DMS153 treated with DMSO at 0.1 percent for 48 hours (cell line): ENCODE data around the gene NENF.
"Not testable (repeated sequence)": the region's sequence is repeated elsewhere in the genome, so short reads cannot be mapped to it uniquely, and the experiment has no call there.

Experiments
- DNase-seq: peaks from one replicate; lab custom pipeline; 2025; ENCODE audit not compliant: unreplicated experiment; lab: John Stamatoyannopoulos, UW

Gene NENF

GRCh38 chr1:212432661-212433576 lies at the start of gene NENF:
NENF (plus strand) TSS chr1:212432920; CDS start chr1:212432944, 24 bp downstream.
- peak; percentile 86 for DNase-seq

DNA sequence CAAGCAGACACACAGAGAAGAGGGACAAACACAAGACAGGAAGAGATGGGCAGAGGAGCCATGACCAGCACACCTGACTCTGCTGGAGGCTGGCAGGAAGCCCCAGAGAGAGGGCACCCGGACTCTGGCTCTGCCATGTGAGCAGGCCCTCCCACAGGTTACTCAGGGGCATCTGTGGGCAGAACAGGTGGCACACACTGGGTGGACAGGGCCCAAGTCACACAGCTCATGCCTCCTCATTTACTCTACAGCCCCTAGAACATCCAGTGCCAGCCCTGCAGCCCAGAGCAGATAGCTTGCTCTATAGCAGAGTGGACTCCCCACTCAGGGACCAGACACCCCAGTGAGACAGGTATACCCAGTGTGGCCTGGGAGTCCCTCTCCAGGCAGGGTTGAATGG lies 46.7 kb upstream of the NENF start:
- no peak for DNase-seq

DNA sequence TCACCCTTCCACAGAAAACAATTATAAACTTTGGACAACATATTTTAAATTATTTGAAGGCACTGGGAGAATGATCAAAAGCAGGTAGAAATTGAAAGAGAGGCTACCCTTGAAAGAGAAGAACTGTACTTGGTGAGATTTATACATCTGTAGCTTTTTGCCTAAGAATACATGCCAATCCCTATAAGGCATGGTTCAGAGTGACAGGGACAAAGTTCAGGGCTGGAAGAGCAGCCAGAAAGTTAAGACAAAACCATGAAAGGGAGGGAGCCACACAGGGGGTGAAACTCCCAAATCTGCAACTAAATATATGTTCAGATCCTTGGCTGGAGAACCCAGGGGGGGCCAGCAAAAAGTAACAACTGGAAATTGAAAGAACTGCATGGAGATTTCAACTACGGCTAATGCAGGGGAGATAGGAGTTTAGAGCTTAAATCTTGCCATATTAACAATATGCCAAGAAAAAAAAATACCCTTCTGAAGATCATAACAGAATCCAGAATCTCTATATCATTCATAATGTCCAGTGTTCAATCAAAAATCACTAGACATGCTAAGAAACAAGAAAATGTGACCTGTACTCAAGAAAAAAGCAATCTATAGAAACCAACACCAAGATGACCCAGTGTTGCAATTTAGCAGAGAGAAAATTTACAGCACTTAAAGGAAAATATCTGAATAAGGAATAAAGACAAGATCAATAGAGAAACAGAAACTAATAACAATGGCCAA lies 43.6 kb upstream of the NENF start:
- DNase-seq: no peak

GRCh38 chr1:212395678-212396437 lies 36.9 kb upstream of the NENF start:
- not testable (repeated sequence) for DNase-seq

GRCh38 chr1:212396638-212397037 lies 36.1 kb upstream of the NENF start:
- DNase-seq: no peak

DNA sequence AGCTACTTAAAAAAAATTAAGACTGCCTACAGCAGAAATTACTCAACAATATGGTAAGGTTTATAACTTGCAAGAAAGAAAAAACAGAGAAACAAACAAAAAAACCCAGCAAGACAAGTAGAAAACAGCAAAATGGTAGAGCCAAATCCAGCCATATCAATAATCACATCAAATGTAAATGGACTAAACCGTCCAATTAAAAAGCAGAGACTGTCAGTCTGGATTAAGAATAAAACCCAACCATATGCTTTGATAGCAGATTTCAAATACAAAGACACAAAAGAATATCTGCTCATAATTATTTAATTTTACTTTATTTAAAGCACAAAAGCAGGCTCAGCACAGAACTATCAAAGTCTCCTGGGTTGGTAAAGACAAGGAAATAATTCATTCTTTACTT lies 35.5 kb upstream of the NENF start:
- no peak for DNase-seq

- DNase-seq: no peak
These were observed 31.7 kb upstream of the NENF start for GRCh38 chr1:212401042-212401441.

DNA sequence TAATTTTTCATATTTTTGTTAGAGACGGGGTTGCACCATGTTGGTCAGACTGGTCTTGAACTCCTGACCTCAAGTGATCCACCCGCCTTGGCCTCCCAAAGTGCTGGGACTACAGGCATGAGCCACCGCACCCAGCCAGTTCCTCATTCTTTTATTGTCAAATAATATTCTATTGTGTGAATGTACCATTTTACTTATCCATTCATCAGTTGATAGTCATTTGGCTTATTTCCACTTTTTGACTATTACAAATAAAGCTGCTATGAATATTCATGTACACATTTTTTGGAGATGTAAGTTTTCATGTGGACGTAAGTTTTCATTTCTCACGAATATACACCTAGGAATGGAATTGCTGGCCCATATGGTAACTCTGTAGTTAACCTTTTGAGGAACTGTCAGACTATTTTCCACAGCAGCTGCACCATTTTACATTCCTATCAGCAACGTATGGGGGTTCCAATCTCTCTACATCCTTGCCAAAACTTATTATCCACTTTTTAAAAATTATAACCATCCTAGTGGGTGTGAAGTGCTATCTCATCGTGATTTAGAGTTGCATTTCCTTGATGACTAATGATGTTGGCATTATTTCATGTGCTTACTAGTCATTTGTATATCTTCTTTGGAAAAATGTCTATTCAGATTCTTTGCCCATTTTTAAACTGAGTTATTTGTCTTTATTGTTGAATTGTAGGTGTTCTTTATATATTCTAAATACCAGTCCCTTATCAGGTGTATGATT lies 30.7 kb upstream of the NENF start:
- DNase-seq: no peak

DNA sequence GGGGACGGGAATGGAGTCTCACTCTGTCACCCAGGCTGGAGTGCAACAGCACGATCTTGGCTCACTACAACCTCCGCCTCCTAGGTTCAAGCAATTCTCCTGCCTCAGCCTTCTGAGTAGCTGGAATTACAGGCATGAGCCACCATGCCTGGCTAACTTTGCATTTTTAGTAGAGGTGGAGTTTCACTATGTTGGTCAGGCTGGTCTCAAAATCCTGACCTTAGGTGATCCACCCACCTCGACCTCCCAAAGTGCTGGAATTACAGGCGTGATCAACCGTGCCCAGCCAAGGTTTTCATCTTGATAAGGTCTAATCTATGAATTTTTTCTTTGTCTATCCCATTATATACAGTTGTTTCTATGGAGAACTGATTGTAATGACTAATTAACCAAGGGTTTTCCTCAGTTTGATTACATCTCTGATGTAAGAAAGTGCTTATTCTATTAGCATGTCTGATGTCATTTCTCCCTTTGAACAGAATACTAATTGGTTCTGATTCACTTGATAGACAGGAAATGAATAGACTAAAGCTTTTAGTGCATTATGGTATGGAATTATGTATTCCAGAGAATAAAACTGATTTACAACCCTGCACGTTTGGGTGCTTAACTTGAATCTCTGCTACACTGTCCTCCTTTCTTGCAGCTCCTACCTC lies 29.9 kb upstream of the NENF start:
- no peak for DNase-seq

- no peak for DNase-seq
These were observed 22.4 kb upstream of the NENF start for GRCh38 chr1:212410231-212410820.

DNA sequence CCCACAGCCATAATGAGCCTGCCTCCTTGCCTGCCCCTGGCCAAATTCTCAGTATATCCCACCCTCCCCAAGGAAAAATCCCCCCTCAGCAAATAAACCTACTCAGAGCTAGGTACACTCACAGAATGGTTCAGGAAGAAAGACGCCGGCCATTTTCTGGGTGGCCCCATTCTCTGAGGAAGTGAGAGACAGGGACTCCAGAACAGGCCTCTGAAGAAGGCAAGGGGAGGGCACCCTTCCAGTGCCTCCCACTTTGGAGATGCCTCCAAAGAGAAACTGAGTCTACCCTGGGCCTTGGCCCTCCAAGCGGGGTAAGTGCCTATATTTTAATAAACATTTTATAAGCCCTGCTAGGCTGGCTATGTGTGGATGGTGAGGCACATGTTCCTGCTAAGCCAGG lies 20.3 kb upstream of the NENF start:
- no peak for DNase-seq

- no peak for DNase-seq
These were observed 18.8 kb upstream of the NENF start for GRCh38 chr1:212413902-212414327.

DNA sequence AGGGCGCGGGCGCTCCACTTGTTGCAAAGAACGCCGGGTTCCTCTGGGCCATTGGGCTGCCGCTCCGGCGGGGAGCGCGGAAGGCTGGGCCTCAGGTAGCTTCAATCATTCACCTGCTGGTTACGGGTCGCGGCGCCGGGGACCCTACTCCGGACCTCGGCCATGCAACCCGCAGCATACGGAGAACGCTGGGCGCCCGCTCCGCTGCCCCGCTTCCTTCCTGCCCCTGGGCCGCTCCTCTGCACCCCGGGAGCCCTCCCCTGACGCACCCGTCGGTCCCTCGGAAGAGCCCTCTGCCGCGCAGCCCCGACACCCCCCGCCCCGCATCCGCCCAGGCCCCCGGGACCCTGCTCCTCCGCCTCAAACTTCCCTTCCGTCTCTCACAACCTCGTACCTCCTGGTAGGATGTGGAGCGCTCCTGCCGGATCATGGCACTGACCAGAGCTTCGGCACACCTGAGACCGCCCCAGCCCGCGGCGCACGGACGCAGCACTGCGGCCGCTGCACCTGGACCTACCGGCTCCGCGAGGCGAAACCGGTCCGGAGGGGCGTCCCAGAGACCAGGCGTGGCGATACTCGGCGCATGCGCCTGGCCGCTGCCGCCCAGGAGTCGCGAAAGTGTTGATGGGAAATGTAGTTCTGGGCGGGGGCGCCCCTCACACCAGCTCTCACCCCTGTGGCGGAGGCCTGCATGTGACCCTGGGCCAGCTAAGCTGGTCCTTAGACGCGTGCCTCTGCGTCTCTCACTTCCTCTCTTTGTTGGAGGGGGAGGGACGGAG lies 18.2 kb upstream of the NENF start, which contains the start of gene PACC1:
TSS of gene PACC1 (minus strand) at position 559 of the 779 bp plus-strand sequence. CDS start at position 430, 129 bp downstream.
- peak; percentile 90 for DNase-seq

GRCh38 chr1:212415107-212415841 lies 17.4 kb upstream of the NENF start:
- DNase-seq: no peak

DNA sequence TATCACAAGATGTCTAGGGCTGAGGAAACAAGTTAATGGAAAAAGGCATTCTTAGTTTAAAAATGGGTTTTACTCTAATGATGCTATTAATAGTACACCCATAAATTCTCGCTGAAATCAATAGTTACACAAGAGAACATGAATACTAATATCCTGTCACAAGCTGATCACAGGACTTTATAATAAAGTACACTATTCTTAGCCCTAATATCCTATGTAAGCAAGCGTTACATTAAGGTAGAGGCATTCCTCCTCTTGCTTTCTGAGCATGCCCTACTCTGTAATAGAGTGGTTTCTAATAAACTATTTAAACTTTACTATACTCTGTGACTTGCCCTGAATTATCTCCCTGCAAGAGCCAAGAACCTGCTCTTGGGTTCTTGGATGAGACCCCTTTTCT lies 11.6 kb upstream of the NENF start:
- no peak for DNase-seq

- DNase-seq: no peak
These were observed 8.8 kb upstream of the NENF start for GRCh38 chr1:212423879-212424278.

GRCh38 chr1:212428496-212428895 lies 4.2 kb upstream of the NENF start:
- DNase-seq: no peak

DNA sequence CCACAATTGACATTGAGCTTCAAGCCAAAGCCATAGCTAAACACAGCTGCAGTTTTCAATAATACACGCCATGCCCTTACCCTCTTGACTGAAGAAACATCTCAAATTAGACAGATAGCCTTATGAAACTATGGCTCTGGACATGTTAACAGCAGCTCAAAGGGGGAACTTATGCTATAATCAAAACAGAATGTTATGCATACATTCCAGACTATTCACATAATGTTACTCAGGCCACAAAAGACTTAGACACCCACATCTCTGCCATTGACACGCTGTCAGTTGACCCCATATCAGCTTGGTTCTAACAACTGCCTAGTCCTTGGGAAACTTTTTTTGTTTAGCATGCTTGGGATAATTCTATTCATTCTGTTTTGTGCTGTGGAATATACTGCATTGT lies 2.3 kb upstream of the NENF start:
- DNase-seq: no peak
